Measurements from ENCODE around the gene PA2G4.

Gene PA2G4

GRCh38 chr12:56078427-56078826 lies 25.9 kb upstream of the PA2G4 start:
- CTCF ChIA-PET: interaction anchor here (1.0 to 1.5 kb wide), 3 partner anchors 19 to 83 kb away, joined by 3 read pairs; no protein-coding TSS in a partner anchor
- POLR2A ChIA-PET: no interaction called here
- no peak for TF ChIP-seq CTCF (IDR thresholded peaks at IDR 0.05; ENCODE audit: control extremely low read depth, extremely low read depth, low read depth, missing control alignments)
- DNase-seq (ENCODE audit: extremely low spot score): no peak

GRCh38 chr12:56078931-56079722 lies 25.2 kb upstream of the PA2G4 start:
- DNase-seq (ENCODE audit: extremely low spot score): peak; percentile 79
- ChIA-PET CTCF (interaction anchor here (1.0 to 2.6 kb wide), 14 partner anchors 9 to 340 kb away, joined by 3 to 11 read pairs (median 3); partner anchors contain the start of genes PA2G4 and RNF41), POLR2A (interaction anchor here (0.7 kb wide), 1 partner anchor 25 kb away, joined by 3 read pairs; the partner anchor contains the start of gene PA2G4)
- TF ChIP-seq CTCF (IDR thresholded peaks at IDR 0.05; ENCODE audit: control extremely low read depth, extremely low read depth, low read depth, missing control alignments): peak; percentile 55

- TF ChIP-seq CTCF (IDR thresholded peaks at IDR 0.05; ENCODE audit: control extremely low read depth, extremely low read depth, low read depth, missing control alignments): no peak
- ChIA-PET POLR2A (interaction anchor here (0.7 kb wide), 1 partner anchor 24 kb away, joined by 3 read pairs; the partner anchor contains the start of gene PA2G4), CTCF (interaction anchor here (0.6 to 2.6 kb wide), 16 partner anchors 9 to 1133 kb away, joined by 3 to 11 read pairs (median 3); partner anchors contain the start of genes PA2G4 and RNF41)
- DNase-seq (ENCODE audit: extremely low spot score): peak; percentile 67
These were observed 24.4 kb upstream of the PA2G4 start, which contains the start of gene ERBB3 for GRCh38 chr12:56079723-56080555. Gene ERBB3 (plus strand): TSS chr12:56080165. CDS start chr12:56080301, 136 bp downstream.

GRCh38 chr12:56080556-56081138 lies 23.7 kb upstream of the PA2G4 start:
- ChIA-PET POLR2A (interaction anchor here (0.6 kb wide), 1 partner anchor 24 kb away, joined by 5 read pairs; the partner anchor contains the start of gene PA2G4), CTCF (interaction anchor here (1.4 to 2.6 kb wide), 7 partner anchors 9 to 342 kb away, joined by 3 to 11 read pairs (median 7); partner anchors contain the start of genes ESYT1 and PA2G4)
- TF ChIP-seq CTCF (IDR thresholded peaks at IDR 0.05; ENCODE audit: control extremely low read depth, extremely low read depth, low read depth, missing control alignments): no peak
- DNase-seq (ENCODE audit: extremely low spot score): no peak

GRCh38 chr12:56081393-56082347 lies 22.7 kb upstream of the PA2G4 start:
- CTCF ChIA-PET: interaction anchor here (1.4 to 2.6 kb wide), 7 partner anchors 8 to 343 kb away, joined by 3 to 10 read pairs (median 3); partner anchors contain the start of gene ESYT1
- POLR2A ChIA-PET: interaction anchor here (0.6 to 0.7 kb wide), 2 partner anchors 23 kb away, joined by 3 to 5 read pairs; partner anchors contain the start of gene PA2G4
- DNase-seq (ENCODE audit: extremely low spot score): no peak

More at GRCh38 chr12:56081393-56082347, 22.7 kb upstream of the PA2G4 start:
- no peak for TF ChIP-seq CTCF (IDR thresholded peaks at IDR 0.05; ENCODE audit: control extremely low read depth, extremely low read depth, low read depth, missing control alignments)
